Uterus (tissue), 4 donors: ENCODE results near the gene SPTLC1. TPM values are rescaled to one million over a fixed set of nuclear protein-coding genes. Genes with fewer than 3 reads are reported as not detected.

Experiments used
- DNase-seq, 2 donors: peaks; one replicate each; pipeline ENCODE4 v3.0.0-alpha.2; 2019 to 2020
- H3K27ac ChIP-seq, 2 donors: fragments of 200-600 bp; sonication (generic); 1 replicate in 1 of 2; 2 replicates in 1 of 2; pipeline ENCODE4 v1.5.1; 2016 to 2018
- H3K27me3 ChIP-seq, 2 donors: fragments of 200-600 bp; sonication (generic); one replicate each; pipeline ENCODE4 v1.5.1; 2018 to 2019; ENCODE audit warnings: control low read depth in 1 of 2
- H3K36me3 ChIP-seq, 2 donors: fragments of 200-600 bp; sonication (generic); one replicate each; pipeline ENCODE4 v1.5.1; 2019; ENCODE audit warnings: control low read depth in 1 of 2
- H3K4me1 ChIP-seq, 2 donors: fragments of 200-600 bp; sonication (generic); one replicate each; pipeline ENCODE4 v1.5.1; 2018 to 2019; ENCODE audit warnings: control low read depth in 1 of 2
- H3K4me3 ChIP-seq, 2 donors: fragments of 200-600 bp; sonication (generic); 1 replicate in 1 of 2; 2 replicates in 1 of 2; pipeline ENCODE4 v1.5.1; 2018 to 2019; ENCODE audit warnings: mild to moderate bottlenecking in 1 of 2
- H3K9me3 ChIP-seq, 2 donors: fragments of 200-600 bp; sonication (generic); one replicate each; pipeline ENCODE4 v1.5.1; 2019; ENCODE audit warnings: control low read depth in 1 of 2
- CTCF ChIP-seq, 4 experiments: fragments of 200-600 bp in 2 of 4; fragments of 450-650 bp in 2 of 4; sonication (generic) in 2 of 4; IDR thresholded peaks; one replicate each; pipeline ENCODE4 v1.5.1; 2016 to 2019; ENCODE audit warnings: antibody characterized with exemption in 4 of 4, mild to moderate bottlenecking in 2 of 4, moderate library complexity in 1 of 4
- POLR2A ChIP-seq, 2 donors: fragments of 450-650 bp; IDR thresholded peaks; one replicate each; pipeline ENCODE4 v1.6.1; 2016; ENCODE audit warnings: antibody characterized with exemption in 2 of 2, mild to moderate bottlenecking in 1 of 2, moderate library complexity in 1 of 2
- intact Hi-C: fragments of 100-400 bp; cut with DNase I; formaldehyde crosslinking; loops from one replicate; pipeline ENCODE4 v1.15.1; 2023; ENCODE audit warnings: low total_unique reads
- total RNA-seq, 4 donors: library from RNA; depleted of rRNA in 3 of 4; stranded (reverse); fragments of >200 nt in 3 of 4; gene quantifications; one replicate each; pipeline versions ENCODE4 v1.1.0 to v1.2.4, GENCODE V29; 2014 to 2023
- donor health status: DM: yes; HTN: yes; CAD: no.

Gene SPTLC1
- total RNA-seq, 4 donors from 2014 or later, result 42.9 to 153 (median 70.8) TPM

GRCh38 chr9:92122800-92123199 lies 7.6 kb upstream of the SPTLC1 start:
- intact Hi-C loops, result no loop called here
- TF ChIP-seq CTCF (IDR thresholded peaks at IDR 0.05) (no peak), POLR2A (IDR thresholded peaks at IDR 0.05) (no peak)
- H3K4me3 ChIP-seq, result no peak overlapping the region
- no peak overlapping the region for H3K27ac ChIP-seq
- DNase-seq, result no peak
- no peaks in the 10 kb centered on the region for H3K27me3 ChIP-seq
- no peaks in the 10 kb centered on the region for H3K36me3 ChIP-seq
- H3K4me1 ChIP-seq, result no peaks in the 10 kb centered on the region
- H3K9me3 ChIP-seq, result no peaks in the 10 kb centered on the region

- H3K27ac ChIP-seq, result no peak overlapping the region
Measured at GRCh38 chr9:92122061-92122460, 6.8 kb upstream of the SPTLC1 start.

GRCh38 chr9:92121265-92121664 lies 6.1 kb upstream of the SPTLC1 start:
- intact Hi-C loops, result no loop called here
- Histone ChIP-seq H3K4me1 (no peaks in the 10 kb centered on the region), H3K9me3 (no peaks in the 10 kb centered on the region), H3K27me3 (no peaks in the 10 kb centered on the region), H3K4me3 (no peak overlapping the region), H3K36me3 (no peaks in the 10 kb centered on the region), H3K27ac (no peak overlapping the region)
- DNase-seq, result no peak
- TF ChIP-seq POLR2A (IDR thresholded peaks at IDR 0.05) (no peak), CTCF (IDR thresholded peaks at IDR 0.05) (no peak)

More at GRCh38 chr9:92122061-92122460, 6.8 kb upstream of the SPTLC1 start:
- no peaks in the 10 kb centered on the region for H3K27me3 ChIP-seq
- no peaks in the 10 kb centered on the region for H3K9me3 ChIP-seq
- no peak overlapping the region for H3K4me3 ChIP-seq
- intact Hi-C loops, result no loop called here
- TF ChIP-seq POLR2A (IDR thresholded peaks at IDR 0.05) (no peak), CTCF (IDR thresholded peaks at IDR 0.05) (no peak)
- no peaks in the 10 kb centered on the region for H3K4me1 ChIP-seq
- no peaks in the 10 kb centered on the region for H3K36me3 ChIP-seq
- no peak for DNase-seq

- DNase-seq, result no peak
- H3K9me3 ChIP-seq, result no peaks in the 10 kb centered on the region
- H3K4me1 ChIP-seq, result no peaks in the 10 kb centered on the region
- H3K27me3 ChIP-seq, result no peaks in the 10 kb centered on the region
- H3K27ac ChIP-seq, result no peak overlapping the region
- no peak overlapping the region for H3K4me3 ChIP-seq
- no peak for TF ChIP-seq CTCF (IDR thresholded peaks at IDR 0.05)
- no peak for TF ChIP-seq POLR2A (IDR thresholded peaks at IDR 0.05)
- intact Hi-C loops, result no loop called here
- H3K36me3 ChIP-seq, result no peaks in the 10 kb centered on the region
Measured at GRCh38 chr9:92120138-92120537, 4.9 kb upstream of the SPTLC1 start.

- no peaks in the 10 kb centered on the region for H3K36me3 ChIP-seq
- H3K27ac ChIP-seq, result no peak overlapping the region
- TF ChIP-seq CTCF (IDR thresholded peaks at IDR 0.05) (no peak), POLR2A (IDR thresholded peaks at IDR 0.05) (no peak)
- no peaks in the 10 kb centered on the region for H3K9me3 ChIP-seq
- no peak overlapping the region for H3K4me3 ChIP-seq
- DNase-seq, result no peak
- no peaks in the 10 kb centered on the region for H3K27me3 ChIP-seq
- intact Hi-C loops, result no loop called here
- H3K4me1 ChIP-seq, result no peaks in the 10 kb centered on the region
Measured at GRCh38 chr9:92119586-92119985, 4.4 kb upstream of the SPTLC1 start.
